DOHH2 (cell line): Measurements from ENCODE around the gene SECISBP2.

Experiments used
- H3F3A ChIP-seq: fragments of 200-600 bp; sonication (generic), shearing (Covaris generic); 2 replicates; pipeline ENCODE4 v1.6.0; 2016; ENCODE audit warnings: antibody characterized with exemption, mild to moderate bottlenecking; ENCODE audit not compliant: control insufficient read depth, insufficient read depth
- H3K27ac ChIP-seq: fragments of 200-600 bp; sonication (generic); 2 replicates; pipeline ENCODE4 v1.5.1; 2014; ENCODE audit warnings: low read depth, mild to moderate bottlenecking, low read length, moderate library complexity
- H3K27me3 ChIP-seq: fragments of 200-600 bp; sonication (generic); 2 replicates; pipeline ENCODE4 v1.6.1; 2014; ENCODE audit warnings: mild to moderate bottlenecking, low read length, mixed read lengths; ENCODE audit not compliant: control insufficient read depth
- H3K36me3 ChIP-seq: fragments of 200-600 bp; sonication (generic); 2 replicates; pipeline ENCODE4 v1.6.1; 2014; ENCODE audit warnings: mild to moderate bottlenecking, low read length, moderate library complexity, mixed read lengths; ENCODE audit not compliant: control insufficient read depth
- H3K4me1 ChIP-seq: fragments of 200-600 bp; sonication (generic); 2 replicates; pipeline ENCODE4 v1.6.1; 2014; ENCODE audit warnings: mild to moderate bottlenecking, low read length, mixed read lengths; ENCODE audit not compliant: control insufficient read depth
- H3K4me2 ChIP-seq: fragments of 200-600 bp; sonication (generic); 2 replicates; pipeline ENCODE4 v1.6.0; 2014; ENCODE audit warnings: mild to moderate bottlenecking, low read length, moderate library complexity
- H3K4me3 ChIP-seq: fragments of 200-600 bp; sonication (generic); 2 replicates; pipeline ENCODE4 v1.5.1; 2014; ENCODE audit warnings: mild to moderate bottlenecking, low read length, mixed read lengths
- H3K79me2 ChIP-seq: fragments of 200-600 bp; sonication (generic); 2 replicates; pipeline ENCODE4 v1.6.1; 2014; ENCODE audit warnings: mild to moderate bottlenecking, low read length, mixed read lengths; ENCODE audit not compliant: control insufficient read depth
- H3K9me2 ChIP-seq: fragments of 200-600 bp; sonication (generic); replicated peaks from 2 replicates; pipeline ENCODE4 v1.6.1; 2014; ENCODE audit warnings: mild to moderate bottlenecking, low read length, mixed read lengths; ENCODE audit not compliant: control insufficient read depth
- H3K9me3 ChIP-seq: fragments of 200-600 bp; sonication (generic); 2 replicates; pipeline ENCODE4 v1.6.1; 2014; ENCODE audit warnings: antibody characterized with exemption, low read length, mixed read lengths; ENCODE audit not compliant: control insufficient read depth, insufficient read depth
- H4K20me1 ChIP-seq: fragments of 200-600 bp; sonication (generic); 2 replicates; pipeline ENCODE4 v1.6.0; 2014; ENCODE audit warnings: low read depth, mild to moderate bottlenecking, antibody characterized with exemption, low read length, moderate library complexity; ENCODE audit not compliant: control insufficient read depth, insufficient read depth
- CTCF ChIP-seq: fragments of 200-600 bp; sonication (generic); IDR thresholded peaks from one replicate; pipeline ENCODE4 v1.5.1; 2014; ENCODE audit warnings: antibody characterized with exemption, mild to moderate bottlenecking, low read depth, low read length; ENCODE audit not compliant: poor library complexity, severe bottlenecking
- EZH2phosphoT487 ChIP-seq: fragments of 200-600 bp; sonication (generic); IDR thresholded peaks from 2 replicates; pipeline ENCODE4 v1.6.1; 2017; ENCODE audit warnings: borderline replicate concordance, mild to moderate bottlenecking, antibody characterized with exemption, low read length, moderate library complexity, mixed read lengths

SECISBP2 gene

GRCh38 chr9:89277043-89277442, 41.3 kb upstream of the SECISBP2 start:
- H3K27ac ChIP-seq: no peak overlapping the region
- H3K9me3 ChIP-seq: peaks cover 15% of the 10 kb centered on the region; the same call in 1 of the 2 replicates

GRCh38 chr9:89277454-89277853, 40.8 kb upstream of the SECISBP2 start:
- H3K4me1 ChIP-seq: peaks cover 41% of the 10 kb centered on the region
- no peaks in the 10 kb centered on the region for H3K27me3 ChIP-seq
- TF ChIP-seq CTCF (no peak), EZH2phosphoT487 (no peak)
- H3K4me3 ChIP-seq: no peak overlapping the region
- no peaks in the 10 kb centered on the region for H4K20me1 ChIP-seq
- H3K9me3 ChIP-seq: peaks cover 15% of the 10 kb centered on the region; the same call in 1 of the 2 replicates
- H3F3A ChIP-seq: no peaks in the 10 kb centered on the region
- H3K27ac ChIP-seq: no peak overlapping the region
- H3K4me2 ChIP-seq: no peak overlapping the region
- H3K36me3 ChIP-seq: no peaks in the 10 kb centered on the region
- no peaks in the 10 kb centered on the region for H3K9me2 ChIP-seq
- no peaks in the 10 kb centered on the region for H3K79me2 ChIP-seq

More at GRCh38 chr9:89277043-89277442, 41.3 kb upstream of the SECISBP2 start:
- H3K9me2 ChIP-seq: no peaks in the 10 kb centered on the region
- H3F3A ChIP-seq: no peaks in the 10 kb centered on the region
- peaks cover 39% of the 10 kb centered on the region for H3K4me1 ChIP-seq
- no peak overlapping the region for H3K4me2 ChIP-seq
- H3K4me3 ChIP-seq: no peak overlapping the region
- TF ChIP-seq EZH2phosphoT487 (no peak), CTCF (no peak)
- no peaks in the 10 kb centered on the region for H3K79me2 ChIP-seq
- H3K27me3 ChIP-seq: no peaks in the 10 kb centered on the region
- no peaks in the 10 kb centered on the region for H3K36me3 ChIP-seq
- H4K20me1 ChIP-seq: no peaks in the 10 kb centered on the region

GRCh38 chr9:89278551-89278950, 39.7 kb upstream of the SECISBP2 start:
- H3K27me3 ChIP-seq: no peaks in the 10 kb centered on the region
- no peaks in the 10 kb centered on the region for H3K36me3 ChIP-seq
- TF ChIP-seq EZH2phosphoT487: no peak
- no peak for TF ChIP-seq CTCF
- H3K4me2 ChIP-seq: no peak overlapping the region
- H3K9me3 ChIP-seq: peaks cover 12% of the 10 kb centered on the region; the same call in 1 of the 2 replicates
- no peaks in the 10 kb centered on the region for H3K79me2 ChIP-seq
- H3K4me3 ChIP-seq: no peak overlapping the region
- H3F3A ChIP-seq: no peaks in the 10 kb centered on the region
- no peak overlapping the region for H3K27ac ChIP-seq
- H3K9me2 ChIP-seq: no peaks in the 10 kb centered on the region
- H3K4me1 ChIP-seq: peaks cover 41% of the 10 kb centered on the region
- no peaks in the 10 kb centered on the region for H4K20me1 ChIP-seq
